HepG2 (cell line): ENCODE measurements around the gene SAPCD2. TPM values are rescaled to one million over a fixed set of nuclear protein-coding genes. Genes with fewer than 3 reads are reported as not detected.

Source experiments
- AGO1 ChIP-seq: fragments of 200-400 bp; formaldehyde crosslinking; IDR thresholded peaks from 2 replicates; pipeline ENCODE4 v1.6.1; 2017; ENCODE audit warnings: mild to moderate bottlenecking, low read depth, low read length, moderate library complexity; ENCODE audit not compliant: poor library complexity, severe bottlenecking
- EEA1 ChIP-seq: sonication (generic); formaldehyde crosslinking; IDR thresholded peaks from 2 replicates; pipeline ENCODE4 v1.5.1; 2020; ENCODE audit warnings: mild to moderate bottlenecking, missing genetic modification reagents, borderline replicate concordance
- FOXA3 ChIP-seq: IDR thresholded peaks from 2 replicates; pipeline ENCODE4 v1.6.1; 2016; ENCODE audit warnings: missing genetic modification reagents, missing compliant biosample characterization
- KAT8 ChIP-seq: IDR thresholded peaks from 2 replicates; pipeline ENCODE4 v1.6.1; 2016; ENCODE audit warnings: missing genetic modification reagents, missing compliant biosample characterization
- KLF11 ChIP-seq: IDR thresholded peaks from 2 replicates; pipeline ENCODE4 v1.6.1; 2016; ENCODE audit warnings: missing compliant biosample characterization
- MAF1 ChIP-seq: sonication (generic); formaldehyde crosslinking; IDR thresholded peaks from 2 replicates; pipeline ENCODE4 v1.5.0; 2020; ENCODE audit warnings: missing genetic modification reagents, borderline replicate concordance
- MYC ChIP-seq: sonication (generic); formaldehyde crosslinking; IDR thresholded peaks from 2 replicates; pipeline ENCODE4 v1.9.0; 2021; ENCODE audit warnings: missing genetic modification reagents, borderline replicate concordance
- NCOA5 ChIP-seq: sonication (generic); formaldehyde crosslinking; IDR thresholded peaks from 2 replicates; pipeline ENCODE4 v1.4.0; 2020; ENCODE audit warnings: missing genetic modification reagents
- PHB2 ChIP-seq: fragments of 450-650 bp; IDR thresholded peaks from 2 replicates; pipeline ENCODE4 v1.6.1; 2018; ENCODE audit not compliant: partially characterized antibody
- PITX1 ChIP-seq: sonication (generic); formaldehyde crosslinking; IDR thresholded peaks from 2 replicates; pipeline ENCODE4 v1.5.1; 2020; ENCODE audit warnings: mild to moderate bottlenecking, missing genetic modification reagents
- SETDB1 ChIP-seq: sonication (generic); formaldehyde crosslinking; IDR thresholded peaks from 2 replicates; pipeline ENCODE4 v1.5.1; 2020; ENCODE audit warnings: missing genetic modification reagents, mild to moderate bottlenecking, borderline replicate concordance
- ZBTB21 ChIP-seq: sonication (generic); formaldehyde crosslinking; IDR thresholded peaks from 2 replicates; pipeline ENCODE4 v1.4.0; 2020; ENCODE audit warnings: missing genetic modification reagents
- ZIK1 ChIP-seq: sonication (generic); formaldehyde crosslinking; IDR thresholded peaks from 2 replicates; pipeline ENCODE4 v1.5.0; 2020; ENCODE audit warnings: mild to moderate bottlenecking, low read depth, missing genetic modification reagents, borderline replicate concordance
- ZNF20 ChIP-seq: sonication (generic); formaldehyde crosslinking; IDR thresholded peaks from 2 replicates; pipeline ENCODE4 v1.4.0; 2020; ENCODE audit warnings: mild to moderate bottlenecking, moderate library complexity, missing genetic modification reagents
- ZNF230 ChIP-seq: sonication (generic); formaldehyde crosslinking; IDR thresholded peaks from 2 replicates; pipeline ENCODE4 v1.4.0; 2020; ENCODE audit warnings: mild to moderate bottlenecking, missing genetic modification reagents
- ZNF329 ChIP-seq: sonication (generic); formaldehyde crosslinking; IDR thresholded peaks from 2 replicates; pipeline ENCODE4 v1.9.0; 2021; ENCODE audit warnings: low read depth, mild to moderate bottlenecking, missing genetic modification reagents
- ZNF724P ChIP-seq: sonication (generic); formaldehyde crosslinking; IDR thresholded peaks from 2 replicates; pipeline ENCODE4 v1.8.0; 2022; ENCODE audit warnings: missing genetic modification reagents, borderline replicate concordance
- ZNF883 ChIP-seq: sonication (generic); formaldehyde crosslinking; IDR thresholded peaks from 2 replicates; pipeline ENCODE4 v1.5.1; 2020; ENCODE audit warnings: mild to moderate bottlenecking, missing genetic modification reagents; ENCODE audit errors: not compliant biosample characterization
- polyA plus RNA-seq, 8 experiments: library from polyadenylated mRNA; depleted of rRNA in 3 of 8; stranded (reverse) in 7 of 8; unstranded in 1 of 8; fragments of >200 nt; fragmentation: Illumina TruSeq in 4 of 8; extraction: Trizol in 4 of 8; gene quantifications; 2 replicates each; pipeline versions ENCODE4 v1.2.1 to v1.2.3, GENCODE V29; 2011 to 2016; ENCODE audit warnings: low read depth in 4 of 8, missing spikeins in 1 of 8, mixed read lengths in 1 of 8; ENCODE audit not compliant: insufficient read depth in 1 of 8
- total RNA-seq, 5 experiments: library from RNA; depleted of rRNA; stranded (reverse); fragments of >200 nt; fragmentation: Illumina TruSeq; extraction: Trizol; gene quantifications; 2 replicates each; pipeline ENCODE4 v1.2.3, GENCODE V29; 2016; ENCODE audit warnings: low read depth in 1 of 5
- TF ChIP-seq, protein P1 (sequence below): sonication (generic); formaldehyde crosslinking; conservative IDR thresholded peaks from 2 replicates; pipeline ENCODE4 v1.8.0; 2022; ENCODE audit warnings: mild to moderate bottlenecking, moderate library complexity, missing genetic modification reagents
- TF ChIP-seq, protein P2 (sequence below): sonication (generic); formaldehyde crosslinking; IDR thresholded peaks from 2 replicates; pipeline ENCODE4 v1.5.0; 2020; ENCODE audit warnings: mild to moderate bottlenecking, missing genetic modification reagents, borderline replicate concordance
- TF ChIP-seq, protein P3 (sequence below): conservative IDR thresholded peaks from 2 replicates; pipeline ENCODE4 v1.6.1; 2018; ENCODE audit warnings: missing genetic modification reagents
- TF ChIP-seq, protein P4 (sequence below): sonication (generic); formaldehyde crosslinking; IDR thresholded peaks from 2 replicates; pipeline ENCODE4 v1.5.1; 2020; ENCODE audit warnings: missing genetic modification reagents, mild to moderate bottlenecking, borderline replicate concordance

SAPCD2 gene
- total and polyA plus RNA-seq, 2 of the 13 experiments (the other 11 are each of a cell fraction or from before 2014, with no cell fraction given): 21.9 to 42.8 TPM

GRCh38 chr9:137055385-137056364, 14.7 kb downstream of the SAPCD2 start (continued):
- peak; percentile 59 for TF ChIP-seq MYC
- TF ChIP-seq, protein P1, sequence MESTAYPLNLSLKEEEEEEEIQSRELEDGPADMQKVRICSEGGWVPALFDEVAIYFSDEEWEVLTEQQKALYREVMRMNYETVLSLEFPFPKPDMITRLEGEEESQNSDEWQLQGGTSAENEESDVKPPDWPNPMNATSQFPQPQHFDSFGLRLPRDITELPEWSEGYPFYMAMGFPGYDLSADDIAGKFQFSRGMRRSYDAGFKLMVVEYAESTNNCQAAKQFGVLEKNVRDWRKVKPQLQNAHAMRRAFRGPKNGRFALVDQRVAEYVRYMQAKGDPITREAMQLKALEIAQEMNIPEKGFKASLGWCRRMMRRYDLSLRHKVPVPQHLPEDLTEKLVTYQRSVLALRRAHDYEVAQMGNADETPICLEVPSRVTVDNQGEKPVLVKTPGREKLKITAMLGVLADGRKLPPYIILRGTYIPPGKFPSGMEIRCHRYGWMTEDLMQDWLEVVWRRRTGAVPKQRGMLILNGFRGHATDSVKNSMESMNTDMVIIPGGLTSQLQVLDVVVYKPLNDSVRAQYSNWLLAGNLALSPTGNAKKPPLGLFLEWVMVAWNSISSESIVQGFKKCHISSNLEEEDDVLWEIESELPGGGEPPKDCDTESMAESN: no peak
- no peak for TF ChIP-seq ZBTB21 (CRISPR knock-in tag)
- TF ChIP-seq, protein P2, sequence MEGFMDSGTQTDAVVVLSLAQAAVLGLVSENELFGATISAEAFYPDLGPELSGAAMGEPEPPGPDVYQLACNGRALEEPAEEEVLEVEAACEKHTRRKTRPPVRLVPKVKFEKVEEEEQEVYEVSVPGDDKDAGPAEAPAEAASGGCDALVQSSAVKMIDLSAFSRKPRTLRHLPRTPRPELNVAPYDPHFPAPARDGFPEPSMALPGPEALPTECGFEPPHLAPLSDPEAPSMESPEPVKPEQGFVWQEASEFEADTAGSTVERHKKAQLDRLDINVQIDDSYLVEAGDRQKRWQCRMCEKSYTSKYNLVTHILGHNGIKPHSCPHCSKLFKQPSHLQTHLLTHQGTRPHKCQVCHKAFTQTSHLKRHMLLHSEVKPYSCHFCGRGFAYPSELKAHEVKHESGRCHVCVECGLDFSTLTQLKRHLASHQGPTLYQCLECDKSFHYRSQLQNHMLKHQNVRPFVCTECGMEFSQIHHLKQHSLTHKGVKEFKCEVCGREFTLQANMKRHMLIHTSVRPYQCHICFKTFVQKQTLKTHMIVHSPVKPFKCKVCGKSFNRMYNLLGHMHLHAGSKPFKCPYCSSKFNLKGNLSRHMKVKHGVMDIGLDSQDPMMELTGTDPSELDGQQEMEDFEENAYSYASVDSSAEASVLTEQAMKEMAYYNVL: peak; percentile 59; the same call in 1 of the 2 replicates
- TF ChIP-seq ZNF724P (CRISPR knock-in tag): no peak; the same call in 1 of the 2 replicates
- TF ChIP-seq EEA1 (CRISPR knock-in tag): no peak
- peak; percentile 66; the same call in 1 of the 2 replicates for TF ChIP-seq ZNF329
- TF ChIP-seq, protein P3, sequence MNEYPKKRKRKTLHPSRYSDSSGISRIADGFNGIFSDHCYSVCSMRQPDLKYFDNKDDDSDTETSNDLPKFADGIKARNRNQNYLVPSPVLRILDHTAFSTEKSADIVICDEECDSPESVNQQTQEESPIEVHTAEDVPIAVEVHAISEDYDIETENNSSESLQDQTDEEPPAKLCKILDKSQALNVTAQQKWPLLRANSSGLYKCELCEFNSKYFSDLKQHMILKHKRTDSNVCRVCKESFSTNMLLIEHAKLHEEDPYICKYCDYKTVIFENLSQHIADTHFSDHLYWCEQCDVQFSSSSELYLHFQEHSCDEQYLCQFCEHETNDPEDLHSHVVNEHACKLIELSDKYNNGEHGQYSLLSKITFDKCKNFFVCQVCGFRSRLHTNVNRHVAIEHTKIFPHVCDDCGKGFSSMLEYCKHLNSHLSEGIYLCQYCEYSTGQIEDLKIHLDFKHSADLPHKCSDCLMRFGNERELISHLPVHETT: peak; percentile 40; the same call in 1 of the 2 replicates
- TF ChIP-seq AGO1: no peak
- TF ChIP-seq FOXA3 (CRISPR knock-in tag): peak; percentile 19; the same call in 1 of the 2 replicates
- TF ChIP-seq MAF1 (CRISPR knock-in tag): no peak
- TF ChIP-seq KAT8 (CRISPR knock-in tag): 0 out of 2 replicates have a peak, but pooled peaks have one; percentile 26
- no peak for TF ChIP-seq NCOA5 (CRISPR knock-in tag)
- TF ChIP-seq, protein P4, sequence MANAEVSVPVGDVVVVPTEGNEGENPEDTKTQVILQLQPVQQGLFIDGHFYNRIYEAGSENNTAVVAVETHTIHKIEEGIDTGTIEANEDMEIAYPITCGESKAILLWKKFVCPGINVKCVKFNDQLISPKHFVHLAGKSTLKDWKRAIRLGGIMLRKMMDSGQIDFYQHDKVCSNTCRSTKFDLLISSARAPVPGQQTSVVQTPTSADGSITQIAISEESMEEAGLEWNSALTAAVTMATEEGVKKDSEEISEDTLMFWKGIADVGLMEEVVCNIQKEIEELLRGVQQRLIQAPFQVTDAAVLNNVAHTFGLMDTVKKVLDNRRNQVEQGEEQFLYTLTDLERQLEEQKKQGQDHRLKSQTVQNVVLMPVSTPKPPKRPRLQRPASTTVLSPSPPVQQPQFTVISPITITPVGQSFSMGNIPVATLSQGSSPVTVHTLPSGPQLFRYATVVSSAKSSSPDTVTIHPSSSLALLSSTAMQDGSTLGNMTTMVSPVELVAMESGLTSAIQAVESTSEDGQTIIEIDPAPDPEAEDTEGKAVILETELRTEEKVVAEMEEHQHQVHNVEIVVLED (CRISPR knock-in tag): peak; percentile 36; the same call in 1 of the 2 replicates
- TF ChIP-seq PITX1 (CRISPR knock-in tag): peak; percentile 59; the same call in 1 of the 2 replicates
- TF ChIP-seq PHB2: no peak
- TF ChIP-seq ZIK1 (CRISPR knock-in tag): 0 out of 2 replicates have a peak, but pooled peaks have one; percentile 47
- TF ChIP-seq KLF11: no peak; the same call in 1 of the 2 replicates
- TF ChIP-seq ZNF883 (CRISPR knock-in tag): no peak
- TF ChIP-seq SETDB1 (CRISPR knock-in tag): no peak
- TF ChIP-seq ZNF20 (CRISPR knock-in tag): no peak
- no peak for TF ChIP-seq ZNF230 (CRISPR knock-in tag)
